ENCODE results near the gene ZIC5. TPM values are rescaled to one million over a fixed set of nuclear protein-coding genes. Genes with fewer than 3 reads are reported as not detected.

The ZIC5 gene
- total RNA-seq, 1 donor from 2014 or later = not detected

DNA sequence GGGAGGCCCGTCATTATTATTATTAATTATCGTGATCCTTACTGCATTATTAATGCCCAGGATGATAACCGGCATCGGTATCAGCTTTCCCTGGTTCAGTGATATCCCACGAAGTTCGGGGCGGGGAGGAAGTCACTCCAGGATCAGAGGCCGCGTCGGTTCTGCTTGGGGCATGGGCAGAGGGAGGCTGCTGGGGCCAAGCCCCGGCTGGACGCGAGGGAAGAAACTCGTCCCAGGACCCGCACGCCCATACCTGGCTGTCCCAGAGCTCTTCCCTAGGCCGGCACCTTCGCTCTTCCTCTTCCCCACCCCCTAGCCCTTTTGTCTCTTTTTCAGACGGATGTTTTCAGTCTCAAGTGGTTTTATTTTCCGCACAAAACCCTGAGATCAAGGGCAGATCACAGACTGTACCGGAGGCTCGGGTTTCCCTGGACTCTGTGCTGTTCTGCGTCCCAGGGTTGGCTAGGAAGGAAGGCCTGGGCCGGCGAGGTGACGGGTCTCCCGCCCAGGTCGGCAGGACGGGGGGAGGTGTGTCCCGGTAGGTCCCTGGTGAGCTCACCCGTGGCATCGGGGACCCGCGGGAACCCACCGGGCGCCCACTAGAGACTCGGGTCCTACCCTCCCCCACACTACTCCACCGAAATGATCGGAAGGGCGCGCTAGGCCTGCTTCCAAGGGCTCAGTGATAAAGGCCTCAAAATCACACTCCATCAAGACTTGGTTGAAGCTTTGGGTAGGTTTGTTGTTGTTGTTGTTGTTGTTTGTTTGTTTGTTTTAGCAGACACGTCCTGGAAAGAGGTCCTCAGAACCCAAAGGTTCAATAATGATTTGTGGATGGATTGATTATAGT lies 17.9 kb upstream of the ZIC5 start:
- intact Hi-C loops (cut with DNase I) = no loop called here
- Histone ChIP-seq H3K4me3 (no peak overlapping the region), H3K9me3 (no peaks in the 10 kb centered on the region), H3K27ac (no peak overlapping the region), H3K4me1 (peaks cover 16% of the 10 kb centered on the region), H3K27me3 (ENCODE audit: low read depth) (peaks cover 98% of the 10 kb centered on the region), H3K36me3 (no peaks in the 10 kb centered on the region)
- ATAC-seq (peak; percentile 35 to 53), DNase-seq (no peak)
- TF ChIP-seq, protein P1, sequence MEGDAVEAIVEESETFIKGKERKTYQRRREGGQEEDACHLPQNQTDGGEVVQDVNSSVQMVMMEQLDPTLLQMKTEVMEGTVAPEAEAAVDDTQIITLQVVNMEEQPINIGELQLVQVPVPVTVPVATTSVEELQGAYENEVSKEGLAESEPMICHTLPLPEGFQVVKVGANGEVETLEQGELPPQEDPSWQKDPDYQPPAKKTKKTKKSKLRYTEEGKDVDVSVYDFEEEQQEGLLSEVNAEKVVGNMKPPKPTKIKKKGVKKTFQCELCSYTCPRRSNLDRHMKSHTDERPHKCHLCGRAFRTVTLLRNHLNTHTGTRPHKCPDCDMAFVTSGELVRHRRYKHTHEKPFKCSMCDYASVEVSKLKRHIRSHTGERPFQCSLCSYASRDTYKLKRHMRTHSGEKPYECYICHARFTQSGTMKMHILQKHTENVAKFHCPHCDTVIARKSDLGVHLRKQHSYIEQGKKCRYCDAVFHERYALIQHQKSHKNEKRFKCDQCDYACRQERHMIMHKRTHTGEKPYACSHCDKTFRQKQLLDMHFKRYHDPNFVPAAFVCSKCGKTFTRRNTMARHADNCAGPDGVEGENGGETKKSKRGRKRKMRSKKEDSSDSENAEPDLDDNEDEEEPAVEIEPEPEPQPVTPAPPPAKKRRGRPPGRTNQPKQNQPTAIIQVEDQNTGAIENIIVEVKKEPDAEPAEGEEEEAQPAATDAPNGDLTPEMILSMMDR (IDR thresholded peaks at IDR 0.05) = no peak

DNA sequence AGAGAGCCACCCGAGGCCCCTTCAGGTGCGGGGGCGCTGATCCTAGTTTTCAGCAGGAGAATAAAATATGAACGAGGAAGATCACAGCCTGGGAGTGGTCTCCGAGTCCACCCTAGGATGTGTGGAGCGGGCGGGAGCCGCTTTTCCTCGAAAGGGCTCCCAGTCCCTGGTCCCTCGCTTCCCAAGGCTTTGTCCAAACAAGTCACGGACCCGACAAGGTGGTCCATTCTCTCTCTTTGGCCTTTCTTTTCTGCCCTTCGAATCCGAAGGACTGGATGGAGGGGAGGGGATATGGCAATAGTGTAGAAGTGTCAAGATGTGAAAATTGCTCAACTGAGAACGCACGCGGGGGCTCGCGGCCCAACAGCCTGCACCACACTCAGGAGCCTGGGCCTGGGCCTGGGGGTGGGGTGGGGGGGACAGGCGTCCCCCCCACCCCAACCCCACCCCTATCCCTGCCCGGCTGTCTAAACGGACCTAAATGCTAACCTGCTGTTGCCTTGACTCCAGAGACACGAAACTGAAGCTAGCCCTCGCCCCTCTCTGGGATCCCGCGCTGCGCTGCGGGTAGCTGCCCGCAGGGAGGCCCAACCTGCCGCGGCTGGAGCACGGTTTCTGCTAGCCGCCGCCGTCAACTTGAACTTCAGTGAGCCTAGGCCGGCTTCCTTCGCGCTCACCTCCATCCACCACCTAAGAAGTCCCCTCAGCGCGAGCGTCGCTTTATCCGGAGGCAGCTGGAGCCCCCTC lies 17.1 kb upstream of the ZIC5 start:
- TF ChIP-seq, protein P1 (IDR thresholded peaks at IDR 0.05) = no peak
- no peaks in the 10 kb centered on the region for H3K9me3 ChIP-seq
- H3K27me3 ChIP-seq (ENCODE audit: low read depth) = peaks cover 98% of the 10 kb centered on the region
- H3K4me1 ChIP-seq = peaks cover 16% of the 10 kb centered on the region
- no peak overlapping the region for H3K27ac ChIP-seq
- H3K4me3 ChIP-seq = no peak overlapping the region
- intact Hi-C loops (cut with DNase I) = no loop called here
- no peaks in the 10 kb centered on the region for H3K36me3 ChIP-seq
- DNase-seq = no peak
- ATAC-seq = no peak

DNA sequence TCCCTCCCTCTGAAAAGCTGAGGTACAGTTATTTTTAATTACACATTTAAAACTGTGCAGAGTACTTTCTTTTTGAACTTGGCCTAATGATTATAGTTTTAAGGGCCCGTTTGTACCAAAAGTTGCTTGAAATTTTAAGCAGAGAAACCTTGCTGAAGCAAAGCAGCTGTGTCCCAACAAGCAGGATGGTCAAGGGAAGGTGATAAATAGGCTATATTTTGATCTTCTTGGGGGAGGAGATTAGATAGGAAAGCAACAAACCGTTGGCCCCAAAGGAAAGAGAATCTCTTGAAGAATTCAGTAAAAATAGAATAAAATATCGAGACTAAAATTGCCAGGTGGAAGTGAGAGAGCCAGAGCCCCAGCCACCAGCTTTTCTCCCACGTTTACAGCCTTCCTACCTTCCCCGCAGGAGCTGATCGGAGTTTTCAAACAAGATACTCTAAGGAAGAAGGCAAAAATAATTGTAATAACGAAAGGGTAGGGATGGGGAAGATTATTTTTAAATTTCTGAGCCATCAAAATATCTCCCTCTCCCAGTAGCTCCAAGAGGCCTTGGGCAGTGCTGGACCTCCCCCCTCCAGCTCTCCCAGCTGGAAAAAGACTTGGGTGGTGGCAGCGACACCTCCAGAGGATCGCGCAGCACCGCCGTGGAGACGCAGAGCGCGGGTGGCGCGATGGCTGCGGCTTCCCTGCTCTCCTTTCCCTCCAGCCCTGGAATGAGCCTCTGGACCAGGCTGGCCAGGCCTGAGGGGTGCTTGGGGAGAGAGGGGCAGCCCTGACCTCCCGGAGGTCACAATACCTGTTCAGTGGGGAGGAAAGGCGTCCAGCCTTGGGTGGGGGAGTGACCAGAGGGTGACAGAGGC lies 15.8 kb upstream of the ZIC5 start:
- Histone ChIP-seq H3K27ac (no peak overlapping the region), H3K9me3 (no peaks in the 10 kb centered on the region), H3K4me3 (no peak overlapping the region), H3K4me1 (peaks cover 21% of the 10 kb centered on the region), H3K36me3 (no peaks in the 10 kb centered on the region), H3K27me3 (ENCODE audit: low read depth) (peaks cover 98% of the 10 kb centered on the region)
- ATAC-seq = no peak
- no peak for DNase-seq
- TF ChIP-seq, protein P1 (IDR thresholded peaks at IDR 0.05) = no peak
- intact Hi-C loops (cut with DNase I) = no loop called here

DNA sequence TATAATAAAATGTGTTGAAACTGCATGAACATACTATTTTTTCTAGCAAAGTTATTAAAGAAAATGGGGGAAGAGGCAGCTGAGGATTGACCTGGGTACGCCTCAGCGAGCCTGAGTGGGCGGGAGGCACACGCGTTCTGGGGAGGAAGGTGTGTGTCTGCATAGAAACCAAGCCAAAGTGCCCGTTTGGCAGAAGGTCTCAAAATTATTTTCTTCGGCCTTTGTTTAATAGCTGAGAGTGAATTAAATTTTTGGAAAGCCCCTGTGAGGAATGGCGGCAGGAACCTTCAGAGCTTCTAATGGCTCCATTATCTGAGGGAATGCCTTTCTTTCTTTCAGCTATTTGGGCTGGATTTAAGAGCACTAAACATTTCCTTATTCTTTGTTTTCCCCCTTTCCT lies 15.2 kb upstream of the ZIC5 start:
- ATAC-seq = no peak

More for the DNA sequence above, 15.2 kb upstream of the ZIC5 start:
- DNase-seq = no peak
- Histone ChIP-seq H3K27ac (no peak overlapping the region), H3K4me3 (no peak overlapping the region), H3K36me3 (no peaks in the 10 kb centered on the region), H3K4me1 (peaks cover 21% of the 10 kb centered on the region), H3K27me3 (ENCODE audit: low read depth) (peaks cover 98% of the 10 kb centered on the region), H3K9me3 (no peaks in the 10 kb centered on the region)
- TF ChIP-seq, protein P1 (IDR thresholded peaks at IDR 0.05) = no peak
- intact Hi-C loops (cut with DNase I) = no loop called here

All from lower lobe of right lung (tissue), 2 donors.